ENCODE measurements around the gene ESD.

ESD gene

GRCh38 chr13:46796515-46797474 lies at the start of gene ESD:
Gene ESD, minus strand, starts transcription at chr13:46797161. Its CDS starts 5,748 bp downstream, at chr13:46791413.
- peak within 1 kb of the TSS; percentile 82 for H3K4me3 ChIP-seq (ENCODE audit: low read depth, low read length)
- no peak for TF ChIP-seq CTCF (IDR thresholded peaks at IDR 0.05; ENCODE audit: borderline replicate concordance, insufficient read depth, low read depth, low read length)

- TF ChIP-seq CTCF (IDR thresholded peaks at IDR 0.05; ENCODE audit: borderline replicate concordance, insufficient read depth, low read depth, low read length): no peak
- no peak overlapping the region for H3K4me3 ChIP-seq (ENCODE audit: low read depth, low read length)
These were observed 49.8 kb upstream of the ESD start for GRCh38 chr13:46846726-46847125.

GRCh38 chr13:46845146-46845545 lies 48.2 kb upstream of the ESD start:
- H3K4me3 ChIP-seq (ENCODE audit: low read depth, low read length): no peak overlapping the region
- no peak for TF ChIP-seq CTCF (IDR thresholded peaks at IDR 0.05; ENCODE audit: borderline replicate concordance, insufficient read depth, low read depth, low read length)

- H3K4me3 ChIP-seq (ENCODE audit: low read depth, low read length): no peak overlapping the region
- no peak for TF ChIP-seq CTCF (IDR thresholded peaks at IDR 0.05; ENCODE audit: borderline replicate concordance, insufficient read depth, low read depth, low read length)
These were observed 47.5 kb upstream of the ESD start for GRCh38 chr13:46844431-46844830.

GRCh38 chr13:46839399-46839798 lies 42.4 kb upstream of the ESD start:
- no peak overlapping the region for H3K4me3 ChIP-seq (ENCODE audit: low read depth, low read length)
- TF ChIP-seq CTCF (IDR thresholded peaks at IDR 0.05; ENCODE audit: borderline replicate concordance, insufficient read depth, low read depth, low read length): no peak

GRCh38 chr13:46834657-46835056 lies 37.7 kb upstream of the ESD start:
- TF ChIP-seq CTCF (IDR thresholded peaks at IDR 0.05; ENCODE audit: borderline replicate concordance, insufficient read depth, low read depth, low read length): no peak
- no peak overlapping the region for H3K4me3 ChIP-seq (ENCODE audit: low read depth, low read length)

Data from GM12875 (cell line).